Osteoblast (primary cell): Measurements from ENCODE around the gene AMFR. TPM values are rescaled to one million over a fixed set of nuclear protein-coding genes. Genes with fewer than 3 reads are reported as not detected.

Experiments
- DNase-seq: peaks from one replicate; pipeline ENCODE4 v3.0.0; 2011; ENCODE audit warnings: low spot score, mixed read lengths; ENCODE audit not compliant: insufficient read length; ENCODE audit errors: missing footprints
- H2AFZ ChIP-seq: 2 replicates; pipeline ENCODE4 v1.6.0; 2011; ENCODE audit warnings: mild to moderate bottlenecking, low read length
- H3K27ac ChIP-seq: 2 replicates; pipeline ENCODE4 v1.5.1; 2011; ENCODE audit warnings: mild to moderate bottlenecking, low read depth, low read length, moderate library complexity
- H3K27me3 ChIP-seq: 2 replicates; pipeline ENCODE4 v1.6.0; 2012; ENCODE audit warnings: mild to moderate bottlenecking, control low read depth, inconsistent platforms, low read length, moderate library complexity; ENCODE audit not compliant: insufficient read depth
- H3K36me3 ChIP-seq: 2 replicates; pipeline ENCODE4 v1.5.1; 2011; ENCODE audit warnings: mild to moderate bottlenecking, low read length, control low read depth, moderate library complexity; ENCODE audit not compliant: insufficient read depth
- H3K4me1 ChIP-seq: 2 replicates; pipeline ENCODE4 v1.5.1; 2011; ENCODE audit warnings: mild to moderate bottlenecking, low read length, control low read depth, moderate library complexity; ENCODE audit not compliant: insufficient read depth
- H3K4me2 ChIP-seq: 2 replicates; pipeline ENCODE4 v1.6.0; 2011; ENCODE audit warnings: mild to moderate bottlenecking, low read length; ENCODE audit not compliant: insufficient read depth
- H3K4me3 ChIP-seq: fragments of 200-600 bp; sonication (generic); 3 replicates; pipeline ENCODE4 v1.5.1; 2012; ENCODE audit warnings: mild to moderate bottlenecking, low read length, inconsistent platforms; ENCODE audit not compliant: insufficient read depth
- H3K79me2 ChIP-seq: 2 replicates; pipeline ENCODE4 v1.6.0; 2012; ENCODE audit warnings: mild to moderate bottlenecking, low read length, control low read depth, inconsistent platforms; ENCODE audit not compliant: insufficient read depth
- H3K9me3 ChIP-seq: 2 replicates; pipeline ENCODE4 v1.5.1; 2011; ENCODE audit warnings: low read depth, low read length, control low read depth
- H4K20me1 ChIP-seq: 2 replicates; pipeline ENCODE4 v1.6.0; 2012; ENCODE audit warnings: mild to moderate bottlenecking, low read length, control low read depth; ENCODE audit not compliant: insufficient read depth
- CTCF ChIP-seq: IDR thresholded peaks from 2 replicates; pipeline ENCODE4 v1.5.1; 2011; ENCODE audit warnings: mild to moderate bottlenecking, low read depth, low read length, moderate library complexity; ENCODE audit errors: extremely low read depth
- total RNA-seq: library from RNA; depleted of rRNA; stranded (reverse); fragments of >200 nt; gene quantifications from 2 replicates; pipeline ENCODE4 v1.2.3, GENCODE V29; 2012

The AMFR gene
- total RNA-seq, 1 donor = 339 TPM

- H3K4me1 ChIP-seq = peaks cover 15% of the 10 kb centered on the region
- H3K4me3 ChIP-seq = no peak overlapping the region
- no peaks in the 10 kb centered on the region for H3K27me3 ChIP-seq
- DNase-seq = no peak
- peaks cover 89% of the 10 kb centered on the region for H3K79me2 ChIP-seq
- no peak overlapping the region for H3K27ac ChIP-seq
- no peak for TF ChIP-seq CTCF
- H3K4me2 ChIP-seq = no peak overlapping the region
- H3K36me3 ChIP-seq = peaks cover 4% of the 10 kb centered on the region
- no peak overlapping the region for H2AFZ ChIP-seq
- H3K9me3 ChIP-seq = no peaks in the 10 kb centered on the region
- peaks cover 41% of the 10 kb centered on the region for H4K20me1 ChIP-seq
Observed at GRCh38 chr16:56417138-56417537, 8.2 kb downstream of the AMFR start.

DNA sequence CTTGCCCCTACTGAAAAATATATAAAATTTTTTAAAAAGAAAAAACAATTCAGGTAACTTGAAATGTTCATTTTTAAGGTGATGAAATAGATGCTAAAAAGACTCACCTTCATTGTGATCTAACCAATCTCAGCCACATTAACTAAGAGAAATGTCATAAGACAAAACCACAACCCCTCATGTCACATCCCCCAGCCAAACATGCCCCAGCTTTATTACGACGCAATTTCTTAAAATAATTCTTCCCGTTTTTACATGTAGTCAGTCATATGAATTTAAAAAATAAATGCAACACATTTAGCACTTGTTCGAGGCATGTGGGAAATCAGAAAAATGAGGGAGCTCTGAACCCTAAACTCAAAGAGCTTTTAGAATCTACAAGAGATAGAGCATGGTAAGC lies 9.5 kb downstream of the AMFR start:
- Histone ChIP-seq H3K36me3 (peaks cover 10% of the 10 kb centered on the region), H3K4me3 (no peak overlapping the region), H3K27ac (no peak overlapping the region), H3K4me2 (no peak overlapping the region), H3K27me3 (no peaks in the 10 kb centered on the region), H3K9me3 (no peaks in the 10 kb centered on the region), H3K79me2 (peaks cover 83% of the 10 kb centered on the region), H3K4me1 (peaks cover 11% of the 10 kb centered on the region), H4K20me1 (peaks cover 33% of the 10 kb centered on the region), H2AFZ (no peak overlapping the region)
- DNase-seq = no peak
- TF ChIP-seq CTCF = no peak

GRCh38 chr16:56414366-56414765 lies 11.0 kb downstream of the AMFR start:
- Histone ChIP-seq H4K20me1 (peaks cover 22% of the 10 kb centered on the region), H3K9me3 (no peaks in the 10 kb centered on the region), H2AFZ (no peak overlapping the region), H3K27ac (no peak overlapping the region), H3K4me3 (no peak overlapping the region), H3K79me2 (peaks cover 70% of the 10 kb centered on the region), H3K4me1 (peaks cover 5% of the 10 kb centered on the region), H3K27me3 (no peaks in the 10 kb centered on the region), H3K4me2 (no peak overlapping the region), H3K36me3 (peaks cover 10% of the 10 kb centered on the region)
- TF ChIP-seq CTCF = no peak
- no peak for DNase-seq

- no peak for DNase-seq
- Histone ChIP-seq H3K36me3 (peaks cover 16% of the 10 kb centered on the region), H4K20me1 (peaks cover 19% of the 10 kb centered on the region), H3K27ac (no peak overlapping the region), H3K79me2 (peaks cover 63% of the 10 kb centered on the region), H3K4me2 (no peak overlapping the region), H3K27me3 (no peaks in the 10 kb centered on the region), H3K9me3 (no peaks in the 10 kb centered on the region), H3K4me1 (peaks cover 14% of the 10 kb centered on the region), H2AFZ (no peak overlapping the region), H3K4me3 (no peak overlapping the region)
- no peak for TF ChIP-seq CTCF
Observed at GRCh38 chr16:56413381-56413780, 12.0 kb downstream of the AMFR start.
